Cortex of kidney (tissue), 1 donor: ENCODE data around the gene NXN.
"Not testable (repeated sequence)": the region's sequence is repeated elsewhere in the genome, so short reads cannot be mapped to it uniquely, and the experiment has no call there.

Source experiments
- DNase-seq: peaks from one replicate; lab custom pipeline; 2025; lab: John Stamatoyannopoulos, UW

The NXN gene

GRCh38 chr17:917941-918740 is 61.4 kb downstream of the NXN start:
- DNase-seq = no peak

- no peak for DNase-seq
These were observed 62.2 kb downstream of the NXN start for GRCh38 chr17:917391-917811.

- DNase-seq = no peak
These were observed 63.3 kb downstream of the NXN start for GRCh38 chr17:916315-916714.

- DNase-seq = no peak
These were observed 63.9 kb downstream of the NXN start for GRCh38 chr17:915538-916201.

GRCh38 chr17:914561-914960 is 65.0 kb downstream of the NXN start:
- DNase-seq = no peak

- DNase-seq = no peak
These were observed 66.4 kb downstream of the NXN start for GRCh38 chr17:913207-913606.

GRCh38 chr17:909642-910323 is 69.8 kb downstream of the NXN start:
- DNase-seq = no peak

GRCh38 chr17:907725-908124 is 71.9 kb downstream of the NXN start:
- no peak for DNase-seq

- DNase-seq = not testable (repeated sequence)
These were observed 73.9 kb downstream of the NXN start for GRCh38 chr17:905708-906107.

GRCh38 chr17:903691-904481 is 75.7 kb downstream of the NXN start:
- DNase-seq = no peak

- DNase-seq = no peak
These were observed 77.1 kb downstream of the NXN start for GRCh38 chr17:902463-902862.

- DNase-seq = no peak
These were observed 77.6 kb downstream of the NXN start for GRCh38 chr17:901964-902363.

GRCh38 chr17:901191-901950 is 78.2 kb downstream of the NXN start:
- DNase-seq = no peak

GRCh38 chr17:900336-900934 is 79.1 kb downstream of the NXN start:
- DNase-seq = no peak

GRCh38 chr17:897970-898619 is 81.5 kb downstream of the NXN start:
- DNase-seq = no peak

- DNase-seq = no peak
These were observed 82.5 kb downstream of the NXN start for GRCh38 chr17:896953-897661.

- DNase-seq = no peak
These were observed 83.1 kb downstream of the NXN start for GRCh38 chr17:896454-896853.

- no peak for DNase-seq
These were observed 86.6 kb downstream of the NXN start for GRCh38 chr17:892958-893357.

- no peak for DNase-seq
These were observed 90.6 kb downstream of the NXN start for GRCh38 chr17:888998-889441.
